ENCODE results near the gene HOXC5. TPM values are rescaled to one million over a fixed set of nuclear protein-coding genes. Genes with fewer than 3 reads are reported as not detected.

HOXC5 gene
- total and polyA plus RNA-seq, 8 donors: 0.25 to 1.3 TPM; not detected in 6

DNA sequence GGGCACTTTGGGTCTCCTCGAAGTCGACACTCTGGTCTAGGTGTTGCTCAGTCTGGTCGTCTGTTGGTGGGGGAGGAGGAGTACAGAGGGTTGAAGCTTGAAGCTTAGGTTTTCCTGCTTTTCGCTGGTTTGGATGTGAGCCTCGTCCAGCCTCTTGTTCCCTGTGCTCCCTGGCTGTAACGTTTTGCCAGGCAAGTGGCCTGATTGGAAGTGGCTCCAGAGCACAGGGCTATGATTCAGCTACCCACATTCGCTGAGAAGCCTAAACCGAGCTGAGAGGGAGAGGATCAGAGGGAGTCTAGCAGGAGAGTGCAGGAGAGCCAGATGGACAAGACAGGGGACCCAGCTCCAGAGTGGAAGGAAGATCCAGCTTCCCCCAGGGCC lies 41.8 kb upstream of the HOXC5 start:
- DNase-seq: no peak
- 2 to 8% (median 6%) methylated on average over 8 of the region's 8 CpGs for WGBS, 5 donors

DNA sequence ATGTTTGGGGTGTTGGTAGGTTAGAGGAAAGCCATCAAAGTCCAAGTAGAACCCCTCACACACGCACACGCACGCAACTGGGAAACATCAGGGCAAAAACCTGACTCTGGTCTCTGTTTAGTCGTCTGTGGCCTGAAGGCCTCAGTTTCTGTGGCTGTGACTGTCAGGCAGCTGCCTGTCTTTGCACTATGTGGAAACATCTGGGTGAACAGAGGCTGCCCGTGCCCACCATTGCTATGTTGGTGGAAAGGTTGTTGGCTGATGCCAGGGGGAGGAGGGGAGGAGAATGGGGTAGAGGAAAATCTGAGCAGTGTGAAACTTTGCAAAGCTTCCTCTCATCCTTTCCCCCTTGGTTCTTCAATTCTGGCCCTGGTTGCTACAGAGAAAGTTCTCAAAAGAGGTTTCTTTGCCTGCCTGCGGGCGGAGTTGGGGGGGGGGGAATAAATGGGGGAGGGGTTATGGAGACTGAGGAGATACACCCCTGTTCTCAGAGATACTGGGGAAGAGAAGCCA lies 40.4 kb upstream of the HOXC5 start:
- Histone ChIP-seq H3K4me1 (peaks cover 24 to 44% (median 43%) of the 10 kb centered on the region in 4 donors), H3K9me3 (no peaks in the 10 kb centered on the region), H3K27ac (no peak overlapping the region), H3K36me3 (no peaks in the 10 kb centered on the region), H3K4me3 (no peak overlapping the region), H3K27me3 (peaks cover 88 to 100% (median 100%) of the 10 kb centered on the region in 3 donors)
- 19 to 45% (median 33%) methylated on average over 7 of the region's 7 CpGs for WGBS, 5 donors
- intact Hi-C loops (cut with DNase I; ENCODE audit: low total_unique reads): no loop called here
- DNase-seq: no peak
- TF ChIP-seq POLR2AphosphoS5 (IDR thresholded peaks at IDR 0.05): no peak
- TF ChIP-seq EP300 (IDR thresholded peaks at IDR 0.05): no peak
- TF ChIP-seq POLR2A (IDR thresholded peaks at IDR 0.05): no peak
- TF ChIP-seq, protein P1, sequence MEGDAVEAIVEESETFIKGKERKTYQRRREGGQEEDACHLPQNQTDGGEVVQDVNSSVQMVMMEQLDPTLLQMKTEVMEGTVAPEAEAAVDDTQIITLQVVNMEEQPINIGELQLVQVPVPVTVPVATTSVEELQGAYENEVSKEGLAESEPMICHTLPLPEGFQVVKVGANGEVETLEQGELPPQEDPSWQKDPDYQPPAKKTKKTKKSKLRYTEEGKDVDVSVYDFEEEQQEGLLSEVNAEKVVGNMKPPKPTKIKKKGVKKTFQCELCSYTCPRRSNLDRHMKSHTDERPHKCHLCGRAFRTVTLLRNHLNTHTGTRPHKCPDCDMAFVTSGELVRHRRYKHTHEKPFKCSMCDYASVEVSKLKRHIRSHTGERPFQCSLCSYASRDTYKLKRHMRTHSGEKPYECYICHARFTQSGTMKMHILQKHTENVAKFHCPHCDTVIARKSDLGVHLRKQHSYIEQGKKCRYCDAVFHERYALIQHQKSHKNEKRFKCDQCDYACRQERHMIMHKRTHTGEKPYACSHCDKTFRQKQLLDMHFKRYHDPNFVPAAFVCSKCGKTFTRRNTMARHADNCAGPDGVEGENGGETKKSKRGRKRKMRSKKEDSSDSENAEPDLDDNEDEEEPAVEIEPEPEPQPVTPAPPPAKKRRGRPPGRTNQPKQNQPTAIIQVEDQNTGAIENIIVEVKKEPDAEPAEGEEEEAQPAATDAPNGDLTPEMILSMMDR (IDR thresholded peaks at IDR 0.05): no peak

More for the DNA sequence above, 41.8 kb upstream of the HOXC5 start:
- no peak for TF ChIP-seq POLR2AphosphoS5 (IDR thresholded peaks at IDR 0.05)
- no peak for TF ChIP-seq EP300 (IDR thresholded peaks at IDR 0.05)
- TF ChIP-seq, protein P1 (IDR thresholded peaks at IDR 0.05): no peak
- no peak for TF ChIP-seq POLR2A (IDR thresholded peaks at IDR 0.05)
- Histone ChIP-seq H3K27me3 (peaks cover 87 to 100% (median 100%) of the 10 kb centered on the region in 3 donors), H3K4me1 (peaks cover 24 to 40% (median 35%) of the 10 kb centered on the region in 4 donors), H3K4me3 (no peak overlapping the region), H3K27ac (no peak overlapping the region), H3K9me3 (no peaks in the 10 kb centered on the region), H3K36me3 (no peaks in the 10 kb centered on the region)
- intact Hi-C loops (cut with DNase I; ENCODE audit: low total_unique reads): no loop called here

DNA sequence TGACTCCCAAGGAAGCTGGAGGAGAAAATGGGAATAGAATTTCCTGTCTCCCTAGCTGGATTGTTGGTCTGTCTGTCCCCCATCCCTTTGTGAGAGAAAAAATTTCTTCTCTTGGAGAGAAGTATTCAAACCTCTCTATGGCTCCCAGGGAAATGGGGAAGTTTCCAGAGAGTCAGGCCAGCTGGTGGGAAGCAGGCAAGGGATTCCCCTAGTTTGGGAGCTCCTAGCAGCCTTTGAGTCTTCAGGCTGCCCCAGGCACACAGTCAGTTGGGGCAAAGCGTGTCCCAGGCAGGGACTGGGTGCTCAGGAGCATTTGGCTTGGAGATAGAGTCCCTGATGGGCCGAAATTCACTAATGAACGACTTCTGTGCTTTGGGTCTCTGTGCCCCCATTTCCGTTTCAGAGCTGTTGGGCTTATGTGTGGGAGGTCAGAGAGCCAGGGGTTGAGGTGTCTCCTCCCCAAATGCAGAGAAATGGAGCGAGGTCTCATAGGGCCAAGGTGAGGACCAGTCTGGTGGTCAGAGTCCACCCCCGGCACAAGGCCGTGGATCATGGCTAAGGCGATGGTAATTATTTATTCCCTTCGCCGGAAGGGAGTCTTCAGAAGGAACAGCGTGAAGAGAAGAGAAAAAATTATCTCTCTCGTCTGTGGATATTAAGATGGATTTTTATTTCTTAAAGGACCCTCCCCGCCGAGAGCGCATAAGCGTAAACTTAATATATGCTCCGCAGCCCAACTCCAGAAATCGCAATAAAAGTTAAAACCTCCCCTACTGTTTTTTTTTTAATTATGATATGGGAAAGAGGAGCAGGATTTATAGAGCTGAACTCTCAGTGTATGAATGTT lies 39.5 kb upstream of the HOXC5 start:
- Histone ChIP-seq H3K4me1 (peaks cover 24 to 49% (median 44%) of the 10 kb centered on the region in 4 donors), H3K36me3 (no peaks in the 10 kb centered on the region), H3K27ac (no peak overlapping the region), H3K27me3 (peaks cover 85 to 100% (median 100%) of the 10 kb centered on the region in 3 donors), H3K9me3 (no peaks in the 10 kb centered on the region), H3K4me3 (no peak overlapping the region)
- intact Hi-C loops (cut with DNase I; ENCODE audit: low total_unique reads): no loop called here
- 25 to 30% (median 28%) methylated on average over 18 of the region's 18 CpGs for WGBS, 5 donors
- TF ChIP-seq POLR2A (IDR thresholded peaks at IDR 0.05) (no peak), EP300 (IDR thresholded peaks at IDR 0.05) (no peak), POLR2AphosphoS5 (IDR thresholded peaks at IDR 0.05) (no peak)
- TF ChIP-seq, protein P1 (IDR thresholded peaks at IDR 0.05): no peak
- DNase-seq: no peak

GRCh38 chr12:53994009-53994263 lies 38.9 kb upstream of the HOXC5 start:
- 4 to 11% (median 7%) methylated on average over 12 to 19 of the region's 19 CpGs for WGBS, 5 donors
- peak overlapping the region in 1 of 4 donors; percentile 56 for H3K4me3 ChIP-seq
- TF ChIP-seq EP300 (IDR thresholded peaks at IDR 0.05) (no peak), POLR2A (IDR thresholded peaks at IDR 0.05) (no peak), POLR2AphosphoS5 (IDR thresholded peaks at IDR 0.05) (no peak)
- TF ChIP-seq, protein P1 (IDR thresholded peaks at IDR 0.05): no peak
- H3K27me3 ChIP-seq: peaks cover 82 to 100% (median 100%) of the 10 kb centered on the region in 3 donors
- no peaks in the 10 kb centered on the region for H3K36me3 ChIP-seq
- intact Hi-C loops (cut with DNase I; ENCODE audit: low total_unique reads): no loop called here
- H3K9me3 ChIP-seq: no peaks in the 10 kb centered on the region
- H3K27ac ChIP-seq: no peak overlapping the region
- H3K4me1 ChIP-seq: peaks cover 24 to 46% (median 43%) of the 10 kb centered on the region in 4 donors
- DNase-seq: no peak
